Psoas muscle (tissue), 8 donors: Measurements from ENCODE around the gene SLC6A17. TPM values are rescaled to one million over a fixed set of nuclear protein-coding genes. Genes with fewer than 3 reads are reported as not detected.

Experiments
- ATAC-seq, 4 donors: fragments of 200-7000 bp; cut with Tn5 transposase; one replicate each; pipeline ENCODE4 v1.9.1; 2020; ENCODE audit warnings: moderate library complexity in 3 of 4, mild to moderate bottlenecking in 2 of 4
- DNase-seq, 2 donors: peaks; one replicate each; pipeline ENCODE4 v3.0.0-alpha.2; 2020
- H3K27ac ChIP-seq: fragments of 200-600 bp; one replicate; pipeline ENCODE4 v1.8.0; 2022
- H3K27me3 ChIP-seq, 3 donors: fragments of 200-600 bp in 1 of 3; one replicate each; pipeline versions ENCODE4 v1.6.1 to v1.8.0; 2013 to 2022; ENCODE audit warnings: low read length in 2 of 3, mild to moderate bottlenecking in 2 of 3, moderate library complexity in 1 of 3; ENCODE audit not compliant: insufficient read depth in 3 of 3
- H3K36me3 ChIP-seq, 2 donors: fragments of 200-600 bp in 1 of 2; one replicate each; pipeline versions ENCODE4 v1.6.1 to v1.8.0; 2013 to 2022; ENCODE audit warnings: low read depth in 1 of 2, mild to moderate bottlenecking in 1 of 2, moderate library complexity in 1 of 2; ENCODE audit not compliant: insufficient read depth in 1 of 2
- H3K4me1 ChIP-seq: fragments of 200-600 bp; one replicate; pipeline ENCODE4 v1.8.0; 2022
- H3K4me3 ChIP-seq: fragments of 200-600 bp; one replicate; pipeline ENCODE4 v1.8.0; 2022; ENCODE audit warnings: mild to moderate bottlenecking
- H3K9me3 ChIP-seq: fragments of 200-600 bp; one replicate; pipeline ENCODE4 v1.8.0; 2022
- CTCF ChIP-seq: fragments of 200-600 bp; IDR thresholded peaks from one replicate; pipeline ENCODE4 v1.8.0; 2022; ENCODE audit warnings: antibody characterized with exemption
- WGBS, 3 donors: extraction: QIAGEN DNeasy Blood & Tissue Kit; methylation state at CpG; one replicate each; pipeline versions ENCODE4 v1.1.6 to v1.1.7; 2013; 5-methylcytosine and 5-hydroxymethylcytosine counted together
- intact Hi-C, 2 donors: fragments of 100-400 bp; cut with DNase I; formaldehyde crosslinking; loops; one replicate each; pipeline versions ENCODE4 v1.11.0 to v1.14.2; 2022
- polyA plus RNA-seq, 3 donors: library from polyadenylated mRNA; stranded (reverse); fragments of 200-250 nt; gene quantifications; one replicate each; pipeline ENCODE4 v1.2.3, GENCODE V29; 2013
- total RNA-seq, 4 donors: library from RNA; stranded (reverse); fragmentation: NEBNext Ultra II Directional in 2 of 4; extraction: Animal tissue kit (Norgen Biotek cat#: 25700) in 2 of 4; gene quantifications; one replicate each; pipeline versions ENCODE4 v1.2.1 to v1.2.4, GENCODE V29; 2021 to 2023
- donor health status: healthy with polysubstance abuse.
- donor health status: DM: no; HTN: no; CAD: no; lungs with moderate emphysema.
- donor health status: Bipolar disorder and iron deficiency.
- donor health status: healthy.
- donor health status: DM: yes; HTN: yes; CAD: no.
- donor health status: DM: no; HTN: no; CAD: no.
- donor health status: DM: no; HTN: no; CAD: no.
- donor health status: DM: yes; HTN: yes; CAD: no.

Gene SLC6A17
- total and polyA plus RNA-seq, 7 donors = 0.03 to 0.19 (median 0.10) TPM

- no peak for TF ChIP-seq CTCF
- 63 to 80% (median 72%) methylated on average over 3 to 5 of the region's 5 CpGs for WGBS, 3 donors
- no peaks in the 10 kb centered on the region for H3K9me3 ChIP-seq
- no peaks in the 10 kb centered on the region for H3K4me1 ChIP-seq
- no peaks in the 10 kb centered on the region for H3K36me3 ChIP-seq
- no peak overlapping the region for H3K4me3 ChIP-seq
- no peak overlapping the region for H3K27ac ChIP-seq
- ATAC-seq (no peak), DNase-seq (no peak)
- no peaks in the 10 kb centered on the region for H3K27me3 ChIP-seq
- intact Hi-C loops = no loop called here
These were observed 70.0 kb downstream of the SLC6A17 start for GRCh38 chr1:110220324-110220723.

GRCh38 chr1:110221119-110221518 is 70.8 kb downstream of the SLC6A17 start:
- Histone ChIP-seq H3K4me1 (no peaks in the 10 kb centered on the region), H3K27me3 (no peaks in the 10 kb centered on the region), H3K27ac (no peak overlapping the region), H3K9me3 (no peaks in the 10 kb centered on the region), H3K36me3 (no peaks in the 10 kb centered on the region), H3K4me3 (no peak overlapping the region)
- no peak for TF ChIP-seq CTCF
- 91 to 92% (median 92%) methylated on average over 4 of the region's 4 CpGs for WGBS, 3 donors
- DNase-seq = no peak
- intact Hi-C loops = no loop called here
- no peak for ATAC-seq

- WGBS, 3 donors = 95 to 97% (median 96%) methylated on average over 26 to 27 of the region's 27 CpGs
- no peaks in the 10 kb centered on the region for H3K36me3 ChIP-seq
- no peak overlapping the region for H3K27ac ChIP-seq
These were observed 72.8 kb downstream of the SLC6A17 start for GRCh38 chr1:110223127-110223526.

GRCh38 chr1:110223581-110223980 is 73.3 kb downstream of the SLC6A17 start:
- Histone ChIP-seq H3K4me1 (no peaks in the 10 kb centered on the region), H3K27ac (no peak overlapping the region), H3K9me3 (no peaks in the 10 kb centered on the region), H3K27me3 (no peaks in the 10 kb centered on the region), H3K36me3 (no peaks in the 10 kb centered on the region), H3K4me3 (no peak overlapping the region)
- TF ChIP-seq CTCF = no peak
- 93 to 95% (median 94%) methylated on average over 17 of the region's 17 CpGs for WGBS, 3 donors
- intact Hi-C loops = no loop called here
- ATAC-seq (no peak), DNase-seq (no peak)

More at GRCh38 chr1:110223127-110223526, 72.8 kb downstream of the SLC6A17 start:
- Histone ChIP-seq H3K4me1 (no peaks in the 10 kb centered on the region), H3K27me3 (no peaks in the 10 kb centered on the region), H3K4me3 (no peak overlapping the region), H3K9me3 (no peaks in the 10 kb centered on the region)
- intact Hi-C loops = no loop called here
- no peak for DNase-seq
- no peak for ATAC-seq
- TF ChIP-seq CTCF = no peak

GRCh38 chr1:110224240-110224995 is 74.1 kb downstream of the SLC6A17 start:
- ATAC-seq = no peak
- DNase-seq = no peak

More at GRCh38 chr1:110224240-110224995, 74.1 kb downstream of the SLC6A17 start:
- intact Hi-C loops = no loop called here
- Histone ChIP-seq H3K36me3 (no peaks in the 10 kb centered on the region), H3K4me1 (no peaks in the 10 kb centered on the region), H3K27me3 (no peaks in the 10 kb centered on the region), H3K4me3 (no peak overlapping the region), H3K27ac (no peak overlapping the region), H3K9me3 (no peaks in the 10 kb centered on the region)
- TF ChIP-seq CTCF = no peak
- WGBS, 3 donors = 76 to 81% (median 79%) methylated on average over 8 of the region's 8 CpGs
